HUDEP-2 (cell line): Measurements from ENCODE around the gene DEFB132.

Experiments used
- DNase-seq, 76 experiments: peaks; one replicate each; lab custom pipeline; 2025; ENCODE audit not compliant: unreplicated experiment in 76 of 76; lab: John Stamatoyannopoulos, UW

DEFB132 gene

DNA sequence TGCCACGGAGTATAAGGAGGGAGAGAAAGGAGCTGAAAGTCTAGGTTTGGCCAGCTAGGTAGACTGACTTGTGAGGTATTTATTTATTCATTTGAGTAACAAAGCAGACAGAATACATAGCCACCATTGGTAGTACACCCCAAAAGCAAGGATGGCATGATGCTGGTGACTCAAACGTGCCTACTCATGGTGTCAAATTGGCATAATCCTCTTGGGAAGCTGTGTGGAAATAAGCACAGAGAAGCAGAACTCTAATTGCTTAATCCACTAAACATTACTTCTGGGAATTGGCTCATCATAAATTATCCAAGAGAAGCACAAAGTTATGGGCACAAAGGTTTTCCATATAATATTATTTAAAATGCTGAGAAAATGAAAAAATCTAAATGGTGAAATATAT, 2.5 kb downstream of the DEFB132 start:
- DNase-seq, result no peak

DNA sequence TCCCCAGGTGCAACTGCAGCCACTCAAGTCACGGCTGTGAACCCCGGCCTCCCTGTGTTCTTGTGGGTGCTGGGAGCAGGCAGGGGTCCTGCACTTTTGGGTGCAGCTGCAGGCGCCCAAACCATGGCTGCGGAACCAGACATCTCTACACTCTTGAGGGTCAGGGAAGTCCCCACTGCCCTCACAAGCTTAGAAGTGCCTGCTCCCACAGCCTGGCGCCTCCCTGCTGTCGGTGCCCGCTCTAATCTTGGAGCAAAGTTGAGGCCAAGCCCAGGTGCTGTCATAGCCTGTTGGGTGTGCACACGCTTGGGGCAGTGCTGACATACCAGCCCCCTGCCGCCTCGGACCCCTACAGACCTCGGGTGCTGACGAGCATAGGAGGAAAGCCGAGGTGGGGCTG, 6.2 kb downstream of the DEFB132 start:
- DNase-seq, result no peak

GRCh38 chr20:266596-267562, 9.4 kb downstream of the DEFB132 start:
- peak in 74 of 76 experiments; percentile 11 to 91 (median 74) for DNase-seq

- DNase-seq, result no peak
Observed at GRCh38 chr20:270517-270916, 13.0 kb downstream of the DEFB132 start.

- DNase-seq, result no peak
Observed at GRCh38 chr20:271069-271468, 13.5 kb downstream of the DEFB132 start.

- DNase-seq, result no peak
Observed at GRCh38 chr20:271528-271927, 14.0 kb downstream of the DEFB132 start.

DNA sequence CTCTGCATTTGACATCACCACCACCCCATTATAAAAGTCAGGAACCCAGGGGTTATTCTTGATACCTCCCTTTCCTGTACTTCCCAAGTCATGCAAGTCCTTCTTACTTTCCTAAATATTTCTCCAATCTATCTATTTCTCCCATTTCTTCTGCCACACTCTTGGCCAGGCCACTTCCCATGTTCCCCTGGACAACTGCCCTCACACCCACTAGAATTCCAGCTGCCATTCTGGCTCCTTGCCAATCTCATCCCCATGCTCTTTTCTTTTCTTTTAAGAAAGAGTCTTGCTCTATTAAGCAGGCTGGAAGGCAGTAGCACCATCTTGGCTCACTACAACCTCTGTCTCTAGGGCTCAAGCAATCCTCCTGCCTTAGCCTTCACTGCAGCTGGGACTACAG, 15.2 kb downstream of the DEFB132 start:
- DNase-seq, result no peak

- DNase-seq, result no peak
Observed at GRCh38 chr20:273884-274283, 16.4 kb downstream of the DEFB132 start.

DNA sequence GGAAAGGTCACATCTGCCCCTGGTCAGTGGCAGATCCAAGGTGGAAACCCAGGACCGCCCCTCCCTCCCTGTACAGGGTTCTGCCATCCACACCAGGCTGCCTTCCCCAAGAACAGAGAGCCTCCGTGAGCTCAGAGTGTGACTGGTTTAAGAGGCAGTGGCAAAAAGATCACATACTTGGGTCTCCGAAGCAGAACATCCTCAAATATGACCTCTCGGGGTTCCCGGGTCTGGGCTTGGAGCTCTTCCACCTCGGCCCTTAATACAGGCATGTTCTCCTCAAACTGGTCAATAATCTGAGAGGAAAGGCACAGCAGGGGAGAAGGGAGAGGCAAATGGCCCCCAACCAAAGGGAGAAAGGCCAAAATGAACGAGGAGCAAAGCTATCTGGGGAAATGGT, 18.3 kb downstream of the DEFB132 start:
- no peak for DNase-seq

GRCh38 chr20:276620-277495, 19.3 kb downstream of the DEFB132 start:
- no peak for DNase-seq

DNA sequence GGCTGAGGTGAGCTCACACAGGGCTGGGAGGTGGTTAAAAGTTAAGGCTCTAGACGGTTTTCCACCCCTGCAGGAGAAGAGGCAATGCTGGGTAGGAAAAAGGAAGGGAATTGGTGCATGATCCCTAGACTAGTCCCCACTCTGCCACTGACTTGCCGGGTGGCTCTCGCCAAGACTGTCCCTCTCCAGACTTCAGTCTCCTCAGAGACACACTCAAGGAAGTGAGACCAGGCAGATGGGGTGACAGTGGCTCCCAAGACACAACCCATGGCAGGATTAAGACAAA, 19.9 kb downstream of the DEFB132 start:
- DNase-seq, result no peak

- DNase-seq, result no peak
Observed at GRCh38 chr20:278181-278580, 20.7 kb downstream of the DEFB132 start.

GRCh38 chr20:278607-279571, 21.4 kb downstream of the DEFB132 start:
- DNase-seq, result no peak

DNA sequence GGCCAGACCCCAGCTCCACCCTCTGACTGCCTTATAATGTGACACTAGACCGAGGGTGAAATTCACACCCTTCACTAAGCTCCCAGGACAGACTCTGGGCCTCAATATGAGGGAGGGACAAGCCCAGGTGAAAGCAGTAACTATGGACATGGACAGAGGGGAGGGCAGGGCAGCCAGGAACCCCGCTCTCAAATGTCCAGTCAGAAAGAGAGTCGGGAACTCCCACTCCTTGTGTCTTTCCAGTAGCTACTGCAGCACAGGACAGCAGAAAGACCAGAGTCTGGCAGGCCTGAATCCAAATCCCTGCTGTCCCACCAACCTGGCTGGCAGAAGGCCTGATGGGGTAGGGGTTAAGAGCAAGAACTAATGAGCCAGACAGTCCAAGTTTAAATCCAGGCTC, 26.6 kb downstream of the DEFB132 start:
- DNase-seq, result no peak

DNA sequence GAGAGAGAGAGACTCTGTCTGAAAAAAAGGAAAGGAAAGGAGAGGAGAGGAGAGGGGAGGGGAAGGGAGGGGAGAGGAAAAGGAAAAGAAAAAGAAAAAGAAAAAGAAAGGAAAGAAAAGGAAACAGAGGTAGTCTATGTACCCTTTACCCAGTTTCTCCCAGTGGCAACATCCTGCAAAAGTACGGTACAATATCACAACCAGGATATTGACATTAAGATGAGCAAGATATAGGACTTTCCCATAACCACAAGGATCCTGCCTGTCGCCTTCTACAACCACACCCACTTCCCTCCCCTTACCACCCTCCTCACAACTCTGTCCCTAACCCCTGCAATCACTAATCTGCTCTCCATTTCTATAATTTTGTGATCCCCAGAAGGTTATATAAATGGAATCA, 29.0 kb downstream of the DEFB132 start:
- DNase-seq, result no peak

DNA sequence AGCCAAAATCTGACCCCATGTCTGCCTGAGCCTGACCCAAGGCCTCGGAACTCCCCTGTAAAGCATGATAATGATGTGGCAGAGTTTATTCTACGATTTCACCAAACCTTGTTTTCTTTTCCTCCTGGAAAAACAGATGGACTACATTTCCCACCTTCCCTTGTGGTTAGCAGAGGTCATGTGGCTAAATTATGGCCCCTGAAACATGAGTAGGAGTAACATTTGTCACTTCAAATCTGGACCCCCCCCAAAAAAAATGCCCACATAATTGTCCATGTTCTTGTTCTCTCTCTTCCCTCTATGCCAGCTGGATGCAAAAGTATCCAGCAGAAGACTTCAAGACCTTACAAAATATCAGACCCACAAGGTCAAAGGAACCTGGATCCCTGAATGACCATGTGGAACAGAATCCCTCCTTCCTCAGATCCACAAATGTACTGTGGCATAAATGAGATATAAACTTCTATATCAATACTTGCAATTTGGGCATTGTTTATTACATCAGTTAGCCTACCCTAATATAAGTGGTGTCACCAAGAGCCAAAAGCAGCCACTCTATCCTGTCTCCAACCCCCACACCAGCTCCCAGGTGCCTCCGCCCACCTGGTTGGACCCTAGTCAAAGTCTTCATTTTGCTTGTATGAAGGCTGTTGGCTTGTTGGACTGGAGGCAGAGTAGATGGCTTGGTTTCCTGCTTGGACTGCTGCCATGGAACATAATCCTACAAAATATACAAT, 31.6 kb downstream of the DEFB132 start:
- peak in 2 of 76 experiments; percentile 5 to 7 for DNase-seq

GRCh38 chr20:289693-290083, 32.2 kb downstream of the DEFB132 start:
- peak in 4 of 76 experiments; percentile 7 to 41 (median 22) for DNase-seq

DNA sequence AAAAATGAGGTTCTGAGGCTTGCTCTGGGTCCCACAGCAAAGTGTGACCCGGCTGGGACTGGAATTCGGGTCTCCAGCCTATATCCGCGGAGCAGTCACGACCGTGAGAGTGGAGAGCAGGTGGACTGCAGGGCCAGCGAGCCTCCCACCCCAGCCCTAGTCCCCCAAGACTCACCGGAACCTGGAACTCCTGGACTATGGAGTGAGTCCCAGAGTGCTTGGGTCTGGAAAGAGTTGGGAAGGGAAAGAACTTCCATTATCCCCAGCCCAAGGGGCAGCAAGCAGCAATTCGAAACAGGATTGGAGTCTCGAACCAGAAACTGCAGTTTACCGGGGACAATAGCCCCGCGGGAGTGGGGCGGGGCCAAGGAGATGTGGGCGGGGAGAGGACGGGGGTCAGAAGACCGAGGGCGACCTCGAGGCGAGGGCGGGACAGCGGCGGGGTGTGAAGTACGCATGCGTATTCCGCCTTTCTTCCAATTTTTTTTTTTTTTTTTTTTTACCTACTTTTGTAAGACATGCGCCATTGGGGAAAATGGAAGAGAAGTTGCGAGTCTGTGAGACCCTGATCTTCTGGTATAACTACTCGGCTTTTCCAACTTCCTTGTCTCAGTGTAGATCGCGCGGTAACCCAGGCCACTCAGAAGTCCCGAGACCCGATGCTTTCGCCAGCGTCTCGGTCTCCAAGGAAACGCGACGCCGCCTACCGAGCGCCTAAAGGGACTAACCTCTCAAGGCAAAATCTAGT, 32.7 kb downstream of the DEFB132 start, which contains the start of gene C20orf96:
C20orf96 (minus strand) TSS at position 667 of the 748 bp plus-strand sequence; CDS start at position 527, 140 bp downstream.
- peak in 75 of 76 experiments; percentile 48 to 95 (median 84) for DNase-seq

DNA sequence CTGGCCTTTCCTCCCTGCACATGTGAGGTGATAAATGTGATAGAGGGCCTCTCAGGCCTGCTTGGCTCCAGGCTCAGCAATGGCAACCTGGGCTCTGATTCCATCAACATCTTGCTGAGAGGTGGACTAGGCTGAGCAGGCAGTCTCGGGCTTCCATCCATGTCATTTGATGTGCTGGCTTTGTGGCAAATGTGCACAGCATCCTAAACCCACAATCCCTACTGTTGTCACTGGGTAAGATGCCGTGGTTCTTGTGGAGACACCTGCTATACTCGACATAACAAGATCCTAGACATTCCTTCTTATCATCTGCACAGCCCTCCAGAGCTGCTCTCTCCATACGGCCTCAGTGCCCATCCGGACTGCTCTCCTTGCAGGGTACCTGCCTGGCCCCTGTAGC, 37.1 kb downstream of the DEFB132 start:
- no peak for DNase-seq
